ENCODE data around the gene TBC1D7.

The TBC1D7 gene

GRCh38 chr6:13286181-13286580 is 42.2 kb downstream of the TBC1D7 start:
- no peak for DNase-seq (ENCODE audit: low read depth)
- TF ChIP-seq CTCF (conservative IDR thresholded peaks at IDR 0.05; ENCODE audit: low read depth, low read length), result no peak
- no peak overlapping the region for H3K4me3 ChIP-seq (ENCODE audit: low read depth, low read length)

GRCh38 chr6:13285705-13286104 is 42.6 kb downstream of the TBC1D7 start:
- no peak for TF ChIP-seq CTCF (conservative IDR thresholded peaks at IDR 0.05; ENCODE audit: low read depth, low read length)
- no peak for DNase-seq (ENCODE audit: low read depth)
- no peak overlapping the region for H3K4me3 ChIP-seq (ENCODE audit: low read depth, low read length)

GRCh38 chr6:13284646-13285045 is 43.7 kb downstream of the TBC1D7 start:
- DNase-seq (ENCODE audit: low read depth), result no peak
- no peak for TF ChIP-seq CTCF (conservative IDR thresholded peaks at IDR 0.05; ENCODE audit: low read depth, low read length)
- no peak overlapping the region for H3K4me3 ChIP-seq (ENCODE audit: low read depth, low read length)

GRCh38 chr6:13283331-13283730 is 45.0 kb downstream of the TBC1D7 start:
- no peak overlapping the region for H3K4me3 ChIP-seq (ENCODE audit: low read depth, low read length)
- DNase-seq (ENCODE audit: low read depth), result no peak
- TF ChIP-seq CTCF (conservative IDR thresholded peaks at IDR 0.05; ENCODE audit: low read depth, low read length), result no peak

GRCh38 chr6:13282393-13283069 is 45.8 kb downstream of the TBC1D7 start:
- DNase-seq (ENCODE audit: low read depth), result no peak
- no peak for TF ChIP-seq CTCF (conservative IDR thresholded peaks at IDR 0.05; ENCODE audit: low read depth, low read length)
- no peak overlapping the region for H3K4me3 ChIP-seq (ENCODE audit: low read depth, low read length)

- H3K4me3 ChIP-seq (ENCODE audit: low read depth, low read length), result no peak overlapping the region
Observed at GRCh38 chr6:13281686-13282085, 46.7 kb downstream of the TBC1D7 start.

More at GRCh38 chr6:13281686-13282085, 46.7 kb downstream of the TBC1D7 start:
- no peak for DNase-seq (ENCODE audit: low read depth)
- TF ChIP-seq CTCF (conservative IDR thresholded peaks at IDR 0.05; ENCODE audit: low read depth, low read length), result no peak

Data from choroid plexus epithelial cell (primary cell).